GM12878 (cell line): ENCODE measurements around the gene ITGAD. TPM values are rescaled to one million over a fixed set of nuclear protein-coding genes. Genes with fewer than 3 reads are reported as not detected.

Experiments used
- ATAC-seq: fragments of 200-7000 bp; cut with Tn5 transposase; 3 replicates; pipeline ENCODE4 v1.9.1; 2020; ENCODE audit warnings: mild to moderate bottlenecking, moderate library complexity
- BruUV-seq: library from RNA; stranded (reverse); fragments of 400-500 nt; replicated peaks from 2 replicates; lab custom pipeline; 2021; lab: Mats Ljungman, UMichigan
- CTCF ChIA-PET: fragments of 300-600 bp; sonication (Branson Sonifier 250); formaldehyde crosslinking; extraction: SDS; loops from one replicate; lab custom pipeline; 2021; ENCODE audit warnings: inconsistent platforms; lab: Yijun Ruan, JAX
- POLR2A ChIA-PET: fragments of 350-600 bp; formaldehyde crosslinking; extraction: SDS; loops from one replicate; lab custom pipeline; 2021; ENCODE audit warnings: inconsistent platforms; lab: Charles Lee
- RAD21 ChIA-PET: fragments of 300-600 bp; sonication (Branson Sonifier 250); formaldehyde crosslinking; loops from one replicate; lab custom pipeline; 2023; ENCODE audit warnings: antibody characterized with exemption; ENCODE audit not compliant: unreplicated experiment; lab: Charles Lee
- SMC1A ChIA-PET: fragments of 300-600 bp; sonication (Branson Sonifier 250); formaldehyde crosslinking; loops from one replicate; lab custom pipeline; 2023; ENCODE audit not compliant: unreplicated experiment, uncharacterized antibody; lab: Charles Lee
- DNase-seq: peaks from one replicate; pipeline ENCODE4 v3.0.0-alpha.2; 2011; ENCODE audit warnings: low read depth, low spot score
- FAIRE-seq: peaks from 3 replicates; lab custom pipeline; 2011; peaks lifted over from hg19 to GRCh38; lab: Jason Lieb, UNC
- H2AFZ ChIP-seq: 2 replicates; pipeline ENCODE4 v1.6.0; 2011; ENCODE audit warnings: low read depth, low read length, control low read depth; ENCODE audit not compliant: control insufficient read depth
- H3K27ac ChIP-seq: 2 replicates; pipeline ENCODE4 v1.5.1; 2011; ENCODE audit warnings: control low read depth; ENCODE audit not compliant: control insufficient read depth, insufficient read depth
- H3K27me3 ChIP-seq, 2 experiments: replicated peaks in 1 of 2; 2 replicates each; pipeline versions ENCODE4 v1.6.0 to v1.6.1; 2011; ENCODE audit warnings: low read length in 1 of 2; ENCODE audit not compliant: control insufficient read depth in 2 of 2, insufficient read depth in 2 of 2
- H3K36me3 ChIP-seq, 2 experiments: 2 replicates each; pipeline ENCODE4 v1.5.1; 2011; ENCODE audit warnings: low read length in 1 of 2; ENCODE audit not compliant: control insufficient read depth in 2 of 2, insufficient read depth in 2 of 2
- H3K4me1 ChIP-seq: 2 replicates; pipeline ENCODE4 v1.6.1; 2011; ENCODE audit warnings: mild to moderate bottlenecking, low read length, moderate library complexity, mixed read lengths; ENCODE audit not compliant: control insufficient read depth, insufficient read depth
- H3K4me2 ChIP-seq: 2 replicates; pipeline ENCODE4 v1.6.0; 2011; ENCODE audit warnings: control low read depth; ENCODE audit not compliant: control insufficient read depth, insufficient read depth
- H3K4me3 ChIP-seq: fragments of 200-600 bp; sonication (generic); 2 replicates; pipeline ENCODE4 v1.5.1; 2016
- H3K79me2 ChIP-seq: 2 replicates; pipeline ENCODE4 v1.6.0; 2011; ENCODE audit warnings: low read length; ENCODE audit not compliant: control insufficient read depth, insufficient read depth
- H3K9ac ChIP-seq: 2 replicates; pipeline ENCODE4 v1.8.0; 2011; ENCODE audit warnings: low read length, control low read depth, mixed read lengths; ENCODE audit not compliant: control insufficient read depth, insufficient read depth
- H3K9me3 ChIP-seq: replicated peaks from 3 replicates; pipeline ENCODE4 v1.5.1; 2011; ENCODE audit warnings: mild to moderate bottlenecking, low read length; ENCODE audit not compliant: control insufficient read depth, insufficient read depth
- H4K20me1 ChIP-seq: 2 replicates; pipeline ENCODE4 v1.6.0; 2011; ENCODE audit not compliant: control insufficient read depth, insufficient read depth
- CHD4 ChIP-seq: fragments of 200-600 bp; sonication (generic); IDR thresholded peaks from 2 replicates; pipeline ENCODE4 v1.6.1; 2016; ENCODE audit warnings: mild to moderate bottlenecking
- DPF2 ChIP-seq: fragments of 450-650 bp; IDR thresholded peaks from 2 replicates; pipeline ENCODE4 v1.6.1; 2017; ENCODE audit warnings: mild to moderate bottlenecking
- EED ChIP-seq: sonication (generic); IDR thresholded peaks from 2 replicates; pipeline ENCODE4 v1.6.1; 2016; ENCODE audit warnings: antibody characterized with exemption, low read depth
- ESRRA ChIP-seq: IDR thresholded peaks from 2 replicates; pipeline ENCODE4 v1.6.1; 2012; ENCODE audit warnings: mild to moderate bottlenecking, low read length, improper control_type of control experiment
- GATAD2B ChIP-seq: fragments of 450-650 bp; conservative IDR thresholded peaks from 2 replicates; pipeline ENCODE4 v1.6.1; 2017; ENCODE audit warnings: low read depth, mild to moderate bottlenecking, moderate library complexity
- HDAC2 ChIP-seq: fragments of 200-600 bp; sonication (generic); IDR thresholded peaks from 2 replicates; pipeline ENCODE4 v1.6.1; 2017
- IKZF1 ChIP-seq: fragments of 450-650 bp; conservative IDR thresholded peaks from 2 replicates; pipeline ENCODE4 v1.6.1; 2017; ENCODE audit warnings: antibody characterized with exemption, mild to moderate bottlenecking
- IRF4 ChIP-seq: IDR thresholded peaks from 2 replicates; pipeline ENCODE4 v1.6.1; 2011; ENCODE audit warnings: low read depth, low read length
- JUND ChIP-seq: IDR thresholded peaks from 2 replicates; pipeline ENCODE4 v1.6.1; 2012; ENCODE audit warnings: low read depth, mild to moderate bottlenecking, low read length, improper control_type of control experiment, moderate library complexity
- MYB ChIP-seq: fragments of 150-350 bp; IDR thresholded peaks from 2 replicates; pipeline ENCODE4 v1.6.1; 2014; ENCODE audit warnings: mild to moderate bottlenecking, low read depth, low read length, borderline replicate concordance
- NBN ChIP-seq: fragments of 450-650 bp; IDR thresholded peaks from 2 replicates; pipeline ENCODE4 v1.6.1; 2016
- NFIC ChIP-seq: IDR thresholded peaks from 2 replicates; pipeline ENCODE4 v1.6.1; 2012; ENCODE audit warnings: low read depth, mild to moderate bottlenecking, inconsistent platforms, low read length, moderate library complexity
- NR2C2 ChIP-seq: IDR thresholded peaks from 2 replicates; pipeline ENCODE4 v1.6.1; 2011; ENCODE audit warnings: borderline replicate concordance, low read depth; ENCODE audit not compliant: control insufficient read depth, insufficient read length
- PAX5 ChIP-seq: IDR thresholded peaks from 2 replicates; pipeline ENCODE4 v1.6.1; 2011; ENCODE audit warnings: low read depth, low read length, borderline replicate concordance
- POLR2AphosphoS5 ChIP-seq: IDR thresholded peaks from 2 replicates; pipeline ENCODE4 v1.6.1; 2011; ENCODE audit warnings: mild to moderate bottlenecking, low read length, inconsistent platforms
- POU2F2 ChIP-seq: IDR thresholded peaks from 3 replicates; pipeline ENCODE4 v1.6.1; 2011; ENCODE audit warnings: low read depth, mild to moderate bottlenecking, low read length, borderline replicate concordance
- SMAD5 ChIP-seq: IDR thresholded peaks from 2 replicates; pipeline ENCODE4 v1.6.1; 2016; ENCODE audit warnings: antibody characterized with exemption, low read depth
- SREBF2 ChIP-seq: IDR thresholded peaks from 2 replicates; pipeline ENCODE4 v1.6.1; 2012; ENCODE audit warnings: mild to moderate bottlenecking, low read length
- STAT3 ChIP-seq: IDR thresholded peaks from 2 replicates; pipeline ENCODE4 v1.6.1; 2011; ENCODE audit warnings: low read depth, low read length, improper control_type of control experiment
- TARDBP ChIP-seq: IDR thresholded peaks from 2 replicates; pipeline ENCODE4 v1.6.1; 2016; ENCODE audit warnings: borderline replicate concordance
- WGBS: methylation state at CpG from one replicate; pipeline ENCODE4 v1.1.6; 2016; ENCODE audit warnings: low lambda C conversion rate; ENCODE audit not compliant: insufficient replicate concordance, insufficient coverage; ENCODE audit errors: missing lambda C conversion rate; 5-methylcytosine and 5-hydroxymethylcytosine counted together
- in situ Hi-C: fragments of 300-500 bp; cut with MboI; formaldehyde crosslinking; loops from 9 replicates; pipeline ENCODE4 v1.14.3; 2018; ENCODE audit warnings: mixed read lengths
- intact Hi-C: fragments of 100-400 bp; cut with micrococcal nuclease; formaldehyde crosslinking; loops from one replicate; pipeline ENCODE4 v1.14.2; 2022; ENCODE audit not compliant: unreplicated experiment
- polyA plus RNA-seq, 11 experiments: library from polyadenylated mRNA; depleted of rRNA in 4 of 11; unstranded in 6 of 11; stranded (reverse) in 5 of 11; fragments of >200 nt; fragmentation: Nextera tagmentation in 4 of 11; fragmentation: Illumina TruSeq in 1 of 11; extraction: Ambion mirVana in 4 of 11; extraction: Trizol in 1 of 11; gene quantifications; 1 replicate in 1 of 11; 2 replicates in 10 of 11; pipeline versions ENCODE4 v1.2.1 to v1.2.3, GENCODE V29; 2011 to 2016; ENCODE audit warnings: inconsistent platforms in 2 of 11, missing spikeins in 2 of 11, low read depth in 1 of 11
- total RNA-seq, 4 experiments: library from RNA; depleted of rRNA in 3 of 4; stranded (reverse); fragments of >200 nt in 3 of 4; fragmentation: Illumina TruSeq in 1 of 4; extraction: Trizol in 1 of 4; gene quantifications; 2 replicates each; pipeline versions ENCODE4 v1.2.1 to v1.2.3, GENCODE V29; 2013 to 2021
- TF ChIP-seq, protein P1 (sequence below): fragments of 450-650 bp; IDR thresholded peaks from 2 replicates; pipeline ENCODE4 v1.6.1; 2017; ENCODE audit warnings: mild to moderate bottlenecking, moderate library complexity
- TF ChIP-seq, protein P2 (sequence below): fragments of 450-650 bp; conservative IDR thresholded peaks from 2 replicates; pipeline ENCODE4 v1.6.1; 2017; ENCODE audit warnings: mild to moderate bottlenecking, moderate library complexity

The ITGAD gene
- total and polyA plus RNA-seq, 10 of the 15 experiments (the other 5 are each of a cell fraction or from before 2014, with no cell fraction given): 0.29 to 4.0 (median 1.2) TPM

DNA sequence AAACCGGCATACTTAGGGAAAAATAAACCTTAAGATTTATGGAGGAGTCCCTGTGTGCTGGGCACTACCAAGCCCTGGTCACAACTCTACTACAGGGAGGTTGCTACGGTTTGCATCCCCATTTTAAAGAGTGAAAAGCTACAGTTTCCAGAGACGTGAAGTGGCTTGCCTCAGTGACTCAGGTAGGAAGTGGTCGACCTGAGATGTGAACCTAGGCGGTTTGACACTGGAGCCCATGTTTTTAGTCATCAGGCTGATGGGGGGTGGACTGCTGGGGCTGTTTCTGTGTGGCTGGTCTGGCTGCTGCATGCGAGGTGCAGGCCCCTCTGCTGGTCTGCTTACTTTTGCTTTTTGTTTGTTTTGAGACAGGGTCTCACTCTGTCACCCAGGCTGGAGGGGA is 28.5 kb downstream of the ITGAD start (continued):
- peak; percentile 64 for TF ChIP-seq EED
- TF ChIP-seq DPF2: peak; percentile 74
- peak; percentile 53; the same call in 1 of the 3 replicates for TF ChIP-seq POU2F2
- no peak for TF ChIP-seq CHD4
- TF ChIP-seq PAX5: peak; percentile 84
- peak; percentile 54 for TF ChIP-seq NFIC
- TF ChIP-seq NBN: peak; percentile 62; the same call in 1 of the 2 replicates
- TF ChIP-seq MYB: peak; percentile 72; the same call in 1 of the 2 replicates
- TF ChIP-seq GATAD2B: no peak
- no peak for TF ChIP-seq NR2C2

DNA sequence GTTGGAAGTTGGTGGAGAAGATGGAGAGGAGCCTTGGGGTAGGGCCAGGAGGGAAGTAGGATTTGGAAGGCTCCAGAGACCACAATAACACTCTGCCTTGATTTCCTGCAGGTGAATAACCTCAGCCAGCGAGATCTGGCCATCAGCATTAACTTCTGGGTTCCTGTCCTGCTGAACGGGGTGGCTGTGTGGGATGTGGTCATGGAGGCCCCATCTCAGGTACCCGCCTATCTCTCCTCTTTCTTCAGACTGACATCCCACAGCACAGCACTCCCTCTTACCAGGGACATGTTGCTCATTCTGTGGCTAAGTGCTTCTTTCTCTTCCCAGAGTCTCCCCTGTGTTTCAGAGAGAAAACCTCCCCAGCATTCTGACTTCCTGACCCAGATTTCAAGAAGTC is 30.1 kb downstream of the ITGAD start:
- peaks cover 18% of the 10 kb centered on the region for H3K4me1 ChIP-seq
- intact Hi-C loops: no loop called here

More for the DNA sequence above, 30.1 kb downstream of the ITGAD start:
- CTCF ChIA-PET: no interaction called here
- Histone ChIP-seq H3K79me2 (no peaks in the 10 kb centered on the region), H3K9me3 (peaks cover 4% of the 10 kb centered on the region; the same call in 2 of the 3 replicates), H4K20me1 (no peaks in the 10 kb centered on the region), H3K9ac (no peak overlapping the region), H3K27me3 (no peaks in the 10 kb centered on the region), H2AFZ (no peak overlapping the region), H3K36me3 (no peaks in the 10 kb centered on the region), H3K4me2 (no peak overlapping the region), H3K27ac (no peak overlapping the region), H3K4me3 (no peak overlapping the region)
- in situ Hi-C loops: no loop called here
- TF ChIP-seq, protein P1, sequence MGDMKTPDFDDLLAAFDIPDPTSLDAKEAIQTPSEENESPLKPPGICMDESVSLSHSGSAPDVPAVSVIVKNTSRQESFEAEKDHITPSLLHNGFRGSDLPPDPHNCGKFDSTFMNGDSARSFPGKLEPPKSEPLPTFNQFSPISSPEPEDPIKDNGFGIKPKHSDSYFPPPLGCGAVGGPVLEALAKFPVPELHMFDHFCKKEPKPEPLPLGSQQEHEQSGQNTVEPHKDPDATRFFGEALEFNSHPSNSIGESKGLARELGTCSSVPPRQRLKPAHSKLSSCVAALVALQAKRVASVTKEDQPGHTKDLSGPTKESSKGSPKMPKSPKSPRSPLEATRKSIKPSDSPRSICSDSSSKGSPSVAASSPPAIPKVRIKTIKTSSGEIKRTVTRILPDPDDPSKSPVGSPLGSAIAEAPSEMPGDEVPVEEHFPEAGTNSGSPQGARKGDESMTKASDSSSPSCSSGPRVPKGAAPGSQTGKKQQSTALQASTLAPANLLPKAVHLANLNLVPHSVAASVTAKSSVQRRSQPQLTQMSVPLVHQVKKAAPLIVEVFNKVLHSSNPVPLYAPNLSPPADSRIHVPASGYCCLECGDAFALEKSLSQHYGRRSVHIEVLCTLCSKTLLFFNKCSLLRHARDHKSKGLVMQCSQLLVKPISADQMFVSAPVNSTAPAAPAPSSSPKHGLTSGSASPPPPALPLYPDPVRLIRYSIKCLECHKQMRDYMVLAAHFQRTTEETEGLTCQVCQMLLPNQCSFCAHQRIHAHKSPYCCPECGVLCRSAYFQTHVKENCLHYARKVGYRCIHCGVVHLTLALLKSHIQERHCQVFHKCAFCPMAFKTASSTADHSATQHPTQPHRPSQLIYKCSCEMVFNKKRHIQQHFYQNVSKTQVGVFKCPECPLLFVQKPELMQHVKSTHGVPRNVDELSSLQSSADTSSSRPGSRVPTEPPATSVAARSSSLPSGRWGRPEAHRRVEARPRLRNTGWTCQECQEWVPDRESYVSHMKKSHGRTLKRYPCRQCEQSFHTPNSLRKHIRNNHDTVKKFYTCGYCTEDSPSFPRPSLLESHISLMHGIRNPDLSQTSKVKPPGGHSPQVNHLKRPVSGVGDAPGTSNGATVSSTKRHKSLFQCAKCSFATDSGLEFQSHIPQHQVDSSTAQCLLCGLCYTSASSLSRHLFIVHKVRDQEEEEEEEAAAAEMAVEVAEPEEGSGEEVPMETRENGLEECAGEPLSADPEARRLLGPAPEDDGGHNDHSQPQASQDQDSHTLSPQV: no peak
- no peak for TF ChIP-seq ESRRA
- no peak for TF ChIP-seq HDAC2
- TF ChIP-seq IKZF1: no peak
- no peak for TF ChIP-seq TARDBP
- TF ChIP-seq POLR2AphosphoS5: no peak
- TF ChIP-seq STAT3: no peak
- no peak for TF ChIP-seq SMAD5
- TF ChIP-seq IRF4: no peak
- no peak for TF ChIP-seq JUND
- TF ChIP-seq, protein P2, sequence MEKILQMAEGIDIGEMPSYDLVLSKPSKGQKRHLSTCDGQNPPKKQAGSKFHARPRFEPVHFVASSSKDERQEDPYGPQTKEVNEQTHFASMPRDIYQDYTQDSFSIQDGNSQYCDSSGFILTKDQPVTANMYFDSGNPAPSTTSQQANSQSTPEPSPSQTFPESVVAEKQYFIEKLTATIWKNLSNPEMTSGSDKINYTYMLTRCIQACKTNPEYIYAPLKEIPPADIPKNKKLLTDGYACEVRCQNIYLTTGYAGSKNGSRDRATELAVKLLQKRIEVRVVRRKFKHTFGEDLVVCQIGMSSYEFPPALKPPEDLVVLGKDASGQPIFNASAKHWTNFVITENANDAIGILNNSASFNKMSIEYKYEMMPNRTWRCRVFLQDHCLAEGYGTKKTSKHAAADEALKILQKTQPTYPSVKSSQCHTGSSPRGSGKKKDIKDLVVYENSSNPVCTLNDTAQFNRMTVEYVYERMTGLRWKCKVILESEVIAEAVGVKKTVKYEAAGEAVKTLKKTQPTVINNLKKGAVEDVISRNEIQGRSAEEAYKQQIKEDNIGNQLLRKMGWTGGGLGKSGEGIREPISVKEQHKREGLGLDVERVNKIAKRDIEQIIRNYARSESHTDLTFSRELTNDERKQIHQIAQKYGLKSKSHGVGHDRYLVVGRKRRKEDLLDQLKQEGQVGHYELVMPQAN: no peak
- no peak for TF ChIP-seq SREBF2
- RAD21 ChIA-PET: no interaction called here
- SMC1A ChIA-PET: interaction anchor here (1.3 to 1.8 kb wide), 3 partner anchors 8 to 38 kb away, joined by 4 to 10 read pairs (median 4); no protein-coding TSS in a partner anchor
- no peak for ATAC-seq
- DNase-seq: no peak
- FAIRE-seq: no peak
- POLR2A ChIA-PET: interaction anchor here (0.5 kb wide), 1 partner anchor 78 kb away, joined by 5 read pairs; no protein-coding TSS in a partner anchor
- BruUV-seq: no TSS peak
- 11% methylated on average over 3 of the region's 3 CpGs for WGBS
